NCI-H82 treated with DMSO at 0.1 percent for 48 hours (cell line): Measurements from ENCODE around the gene NRCAM.
A peak's percentile ranks its signal among the peaks of the same experiment; 100 is the strongest.

ENCODE experiments used
- DNase-seq: peaks from one replicate; lab custom pipeline; 2025; ENCODE audit not compliant: unreplicated experiment; lab: John Stamatoyannopoulos, UW

NRCAM gene

GRCh38 chr7:108427766-108428165 is 28.5 kb downstream of the NRCAM start:
- DNase-seq: no peak

DNA sequence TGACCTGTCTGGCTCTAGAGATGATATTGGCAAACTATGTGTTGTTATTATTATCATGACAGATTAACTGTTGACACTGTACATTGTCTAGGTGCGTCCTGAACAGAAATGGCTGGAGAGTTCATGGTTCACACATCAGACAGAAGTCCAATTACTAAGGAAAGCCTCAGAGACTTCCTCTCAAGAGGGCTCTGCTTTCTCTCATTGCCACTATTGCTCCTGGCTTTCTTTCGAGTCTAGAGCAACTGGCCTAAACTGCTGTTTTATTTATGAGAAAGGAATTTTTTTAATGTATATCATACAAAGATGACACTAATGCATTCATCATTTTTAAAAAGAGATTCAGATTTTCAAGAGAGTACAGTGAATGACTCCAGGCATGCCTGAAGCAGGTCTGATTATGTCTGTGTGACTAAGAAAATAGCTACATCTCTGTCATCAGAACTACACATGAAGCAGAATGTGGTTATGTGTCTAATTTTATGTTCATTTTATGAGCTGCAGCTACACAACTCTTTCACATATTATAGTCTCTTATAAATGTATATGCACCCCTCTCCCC is 30.4 kb downstream of the NRCAM start:
- DNase-seq: no peak

DNA sequence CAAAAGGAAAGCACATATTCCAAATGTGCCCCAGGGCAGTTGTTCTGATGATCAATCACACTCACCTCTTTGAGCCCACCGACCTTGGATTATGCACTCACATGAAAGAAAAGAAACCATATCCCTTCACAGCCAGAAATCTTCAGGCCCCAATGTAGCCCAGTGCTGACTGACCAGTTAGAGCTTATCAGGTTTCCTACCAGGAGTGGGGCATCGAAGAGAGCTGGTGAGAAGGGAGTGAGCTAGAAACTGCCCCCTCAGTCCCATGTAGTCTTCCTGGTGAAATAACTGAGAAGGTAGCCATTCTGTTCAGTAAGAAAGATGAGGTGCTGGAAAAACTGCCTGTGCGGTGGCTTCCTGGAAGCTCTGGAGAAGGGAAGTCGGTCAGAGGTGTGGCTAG is 32.2 kb downstream of the NRCAM start:
- no peak for DNase-seq

DNA sequence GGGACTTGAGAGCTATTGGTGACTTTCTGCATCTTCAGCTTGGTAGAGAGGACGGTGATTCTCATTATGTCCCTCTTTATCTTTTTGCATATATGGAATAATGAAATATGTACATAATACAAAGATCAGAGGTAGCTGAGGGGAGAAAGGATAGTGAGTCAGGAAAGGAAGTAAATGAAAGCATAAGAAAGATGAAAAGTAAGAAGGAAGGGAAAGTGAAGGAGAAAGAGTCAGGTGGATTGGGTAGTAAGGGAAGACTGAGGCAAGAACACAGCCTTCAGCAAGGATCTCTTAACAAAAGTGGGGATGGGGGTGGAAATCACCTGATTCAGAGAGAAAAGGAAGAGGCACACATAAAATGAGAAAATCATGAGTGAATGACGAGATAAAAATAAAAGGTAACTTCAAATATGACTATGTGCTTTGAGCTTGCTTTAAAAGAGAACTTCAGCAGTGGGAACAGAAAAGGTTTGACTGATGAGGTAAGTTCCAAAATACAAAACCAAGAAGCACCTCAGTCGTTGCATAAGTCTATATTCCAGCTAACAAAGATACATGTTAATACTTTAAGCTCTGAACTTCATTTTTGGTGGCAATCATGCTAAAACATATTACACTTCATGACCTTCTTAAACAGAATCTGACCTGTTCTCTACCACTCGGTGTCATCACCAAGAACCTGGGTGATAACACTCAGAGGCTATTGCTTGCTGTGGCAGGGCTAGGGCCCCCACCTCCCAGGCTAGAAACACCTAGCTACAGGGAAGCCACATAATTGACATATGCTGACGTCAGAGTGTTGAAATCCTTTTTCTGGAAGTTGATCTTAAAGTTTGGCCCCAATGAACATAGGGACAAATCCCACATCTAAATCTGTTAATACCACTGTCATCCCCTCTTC is 32.9 kb downstream of the NRCAM start:
- DNase-seq: no peak

GRCh38 chr7:108421720-108422331 is 34.4 kb downstream of the NRCAM start:
- no peak for DNase-seq

GRCh38 chr7:108419961-108420908 is 36.0 kb downstream of the NRCAM start:
- DNase-seq: no peak

- DNase-seq: peak; percentile 42
Measured at GRCh38 chr7:108418946-108419345, 37.3 kb downstream of the NRCAM start.

DNA sequence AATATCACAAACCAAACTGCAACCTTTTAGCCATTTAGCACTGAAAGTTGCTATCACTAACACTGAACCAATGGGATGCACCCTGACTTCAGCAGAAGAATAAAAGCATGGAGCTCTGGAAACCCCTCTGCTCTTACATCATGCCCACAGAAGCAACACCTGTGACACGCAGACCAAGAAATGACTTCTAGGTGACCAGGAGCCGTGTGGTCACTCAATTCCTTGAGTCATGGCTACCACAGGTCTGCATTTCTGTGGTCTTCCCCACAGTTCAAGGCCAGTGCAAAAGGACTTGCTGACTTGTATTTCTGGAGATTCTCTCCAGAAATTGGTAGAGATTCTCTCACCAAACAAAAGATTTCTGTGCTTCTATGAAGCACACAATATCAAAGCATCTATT is 38.3 kb downstream of the NRCAM start:
- no peak for DNase-seq

GRCh38 chr7:108417144-108417543 is 39.1 kb downstream of the NRCAM start:
- no peak for DNase-seq

DNA sequence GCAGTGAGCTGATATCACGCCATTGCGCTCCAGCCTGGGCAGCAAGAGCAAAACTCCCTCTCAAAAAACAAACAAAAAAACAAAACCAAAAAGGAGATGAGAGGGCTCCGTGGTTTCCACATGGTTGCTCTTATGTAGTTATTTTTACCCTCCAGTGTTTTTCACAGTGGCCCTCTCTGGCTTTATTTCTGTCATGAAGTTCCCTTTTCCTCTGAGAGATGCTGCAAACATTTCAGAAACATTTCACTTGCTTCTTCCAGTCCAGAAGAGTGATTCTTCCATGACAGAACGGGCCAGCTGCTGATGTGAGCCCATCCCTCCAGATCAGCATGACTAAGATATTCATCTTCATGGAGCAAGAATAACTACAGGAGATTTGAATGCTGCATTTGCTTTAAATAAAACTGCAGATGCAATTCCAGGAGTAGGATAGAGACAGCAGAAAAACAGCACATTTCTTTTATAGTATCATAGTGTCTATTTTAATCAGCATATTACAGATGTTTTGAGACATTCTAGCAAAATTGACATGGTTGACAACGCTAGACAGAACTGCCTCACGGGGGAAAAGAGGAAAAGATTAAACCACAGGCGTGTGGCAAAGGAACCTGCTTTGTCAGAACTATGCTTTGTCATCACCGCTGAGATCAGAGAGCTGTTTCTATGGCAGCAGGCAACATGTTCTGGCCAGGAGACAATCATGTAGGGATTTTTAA is 40.3 kb downstream of the NRCAM start:
- no peak for DNase-seq

DNA sequence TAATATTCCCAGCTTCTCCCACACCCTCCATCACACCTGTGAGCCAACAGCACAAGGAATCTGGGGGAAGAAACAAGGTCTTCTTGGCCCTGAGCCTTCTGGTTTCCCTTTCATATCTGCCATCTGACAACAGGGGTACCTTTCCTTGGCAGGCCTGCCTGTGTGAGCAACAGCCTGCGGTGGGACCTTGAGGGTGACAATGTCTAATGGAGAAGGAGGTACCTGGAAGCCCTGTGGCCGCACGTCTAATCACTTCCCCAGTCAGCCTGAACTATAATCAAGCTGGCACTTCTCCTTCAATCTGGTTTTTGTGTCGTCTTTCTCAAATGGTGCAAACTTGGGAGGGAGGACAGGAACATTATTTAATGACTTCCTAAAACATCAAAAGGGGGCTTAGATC is 41.2 kb downstream of the NRCAM start:
- DNase-seq: no peak

DNA sequence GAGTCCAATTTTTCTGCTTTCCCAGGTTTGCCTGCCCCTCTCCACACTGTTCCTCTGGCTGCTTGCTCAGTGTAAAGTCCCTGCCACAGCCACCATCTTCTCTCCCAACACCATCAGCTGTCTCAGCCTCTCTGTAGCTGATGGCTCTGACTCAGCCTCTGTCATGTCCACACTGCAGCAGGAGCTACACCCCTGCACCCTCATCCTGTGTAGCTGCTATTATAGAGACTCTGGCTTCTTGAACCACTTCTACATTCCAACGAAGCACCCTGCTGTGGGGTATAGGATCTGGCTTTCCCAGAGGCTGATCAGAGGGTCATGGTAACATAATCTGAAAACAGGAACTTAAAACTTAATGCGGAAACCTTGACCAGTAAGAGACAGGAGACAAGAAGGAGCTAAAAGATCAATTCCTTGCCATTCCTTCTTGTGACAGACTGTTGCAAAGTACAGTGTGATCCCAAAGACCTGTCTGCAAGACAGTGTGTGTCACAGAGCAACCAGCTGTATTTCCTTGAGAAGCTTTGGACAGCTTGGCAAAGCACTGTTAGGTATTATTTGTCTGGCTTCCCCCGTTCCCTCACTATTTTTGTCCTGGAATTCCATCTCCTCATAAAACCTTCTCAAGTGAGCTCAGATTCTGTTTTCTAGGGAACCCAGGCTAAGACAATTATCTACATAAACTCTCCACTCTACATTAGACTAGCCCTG is 42.3 kb downstream of the NRCAM start:
- DNase-seq: no peak

DNA sequence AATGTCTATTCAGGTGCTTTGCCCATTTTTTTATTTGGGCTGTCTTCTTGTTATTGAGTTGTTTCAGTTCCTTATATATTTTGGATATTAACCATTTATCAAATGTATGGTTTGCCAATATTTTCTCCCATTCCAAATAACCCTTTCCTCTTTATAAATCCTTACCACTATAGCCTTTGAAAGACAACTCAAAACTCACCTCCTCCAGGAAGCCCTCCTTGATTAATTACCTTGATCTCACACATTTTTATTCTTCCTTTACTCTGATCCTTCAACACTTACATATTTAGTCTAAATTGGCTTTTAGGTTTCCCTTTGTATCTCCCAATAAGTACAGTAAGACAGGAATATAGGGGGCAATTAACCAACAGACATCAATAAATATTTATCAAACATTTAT is 42.9 kb downstream of the NRCAM start:
- DNase-seq: no peak

DNA sequence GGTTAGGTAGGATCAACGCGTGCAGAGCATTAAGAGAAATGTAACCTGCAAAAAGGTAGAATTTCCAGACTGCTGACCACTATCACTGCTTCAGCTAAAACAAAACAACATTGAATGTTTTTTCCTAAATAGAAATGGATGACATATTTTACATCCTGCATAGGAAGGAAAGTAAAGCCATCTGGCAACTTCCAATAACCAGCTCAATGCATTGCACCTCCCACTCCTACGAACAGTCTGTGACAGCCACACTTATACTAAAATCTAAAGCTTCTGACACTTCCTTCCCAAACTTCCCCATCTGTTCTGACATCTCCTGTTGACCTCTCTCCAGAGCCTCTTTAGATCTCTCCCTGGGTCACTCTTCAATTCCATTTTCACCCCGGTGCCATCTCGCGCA is 47.1 kb downstream of the NRCAM start:
- no peak for DNase-seq

GRCh38 chr7:108408296-108408991 is 47.8 kb downstream of the NRCAM start:
- DNase-seq: no peak

- DNase-seq: no peak
Measured at GRCh38 chr7:108407676-108408075, 48.6 kb downstream of the NRCAM start.

GRCh38 chr7:108406222-108406890 is 49.9 kb downstream of the NRCAM start:
- no peak for DNase-seq

DNA sequence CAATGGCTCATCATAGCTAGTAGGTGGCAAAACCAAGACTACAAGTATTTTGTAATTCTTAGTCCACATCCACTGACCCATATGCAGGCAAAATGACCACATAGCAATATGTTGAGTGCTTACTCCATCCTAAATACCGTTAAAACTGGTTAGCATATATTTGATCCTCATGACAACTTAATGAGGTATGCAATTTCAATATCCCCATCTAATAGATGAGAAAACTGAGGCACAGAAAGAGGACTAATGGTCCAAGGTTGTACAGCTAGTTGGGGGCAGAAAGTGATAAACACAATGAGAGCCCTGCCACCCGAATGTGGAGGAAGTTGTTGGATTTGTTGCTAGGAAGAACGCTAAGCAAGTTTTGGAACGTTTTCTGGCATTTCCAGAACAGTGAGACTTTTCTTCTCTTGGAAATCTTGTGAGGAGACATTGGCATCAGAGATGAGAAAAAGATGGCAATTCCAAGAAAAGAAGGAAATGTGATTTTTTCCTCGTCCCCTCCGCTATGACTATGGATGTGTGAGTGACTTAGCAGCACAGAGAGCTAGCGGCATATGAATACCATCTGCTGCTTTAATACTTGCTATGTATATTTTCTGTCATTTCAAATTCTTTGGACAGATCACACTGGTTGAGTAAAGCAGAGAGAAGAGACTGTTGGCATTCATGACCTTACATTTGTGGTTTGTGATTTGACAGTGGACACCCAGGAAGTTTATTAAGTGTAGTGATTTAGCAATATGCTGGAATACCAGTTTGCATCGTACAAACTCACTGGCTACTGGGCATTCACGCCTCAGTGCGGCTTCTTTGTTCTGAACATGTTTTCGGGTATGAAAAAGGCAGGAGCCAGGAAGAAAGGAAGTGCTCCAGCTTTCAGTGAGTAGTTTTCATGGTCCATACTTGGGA is 51.5 kb downstream of the NRCAM start:
- DNase-seq: no peak
